ENCODE results near the gene UBE3C.

DNA sequence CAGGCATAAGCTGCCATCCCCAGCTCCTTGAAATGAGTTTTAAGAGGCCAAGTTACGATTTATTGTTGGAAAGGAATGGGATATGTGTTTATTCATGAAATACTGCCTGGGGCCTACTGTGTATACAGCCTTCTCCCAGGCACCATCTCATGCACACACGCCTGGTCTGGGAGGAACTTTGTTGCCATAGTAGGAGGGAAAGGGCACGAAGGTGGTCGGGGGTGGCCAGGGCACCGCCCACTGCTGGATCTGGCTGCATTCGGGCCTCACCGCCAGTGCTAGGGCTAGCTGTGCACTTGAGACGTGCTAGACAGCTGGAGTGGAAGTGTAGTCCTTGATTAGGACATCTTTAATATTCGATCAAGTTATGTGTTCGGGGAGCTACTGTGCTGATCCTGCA is 84.0 kb downstream of the UBE3C start:
- TF ChIP-seq, protein P1, sequence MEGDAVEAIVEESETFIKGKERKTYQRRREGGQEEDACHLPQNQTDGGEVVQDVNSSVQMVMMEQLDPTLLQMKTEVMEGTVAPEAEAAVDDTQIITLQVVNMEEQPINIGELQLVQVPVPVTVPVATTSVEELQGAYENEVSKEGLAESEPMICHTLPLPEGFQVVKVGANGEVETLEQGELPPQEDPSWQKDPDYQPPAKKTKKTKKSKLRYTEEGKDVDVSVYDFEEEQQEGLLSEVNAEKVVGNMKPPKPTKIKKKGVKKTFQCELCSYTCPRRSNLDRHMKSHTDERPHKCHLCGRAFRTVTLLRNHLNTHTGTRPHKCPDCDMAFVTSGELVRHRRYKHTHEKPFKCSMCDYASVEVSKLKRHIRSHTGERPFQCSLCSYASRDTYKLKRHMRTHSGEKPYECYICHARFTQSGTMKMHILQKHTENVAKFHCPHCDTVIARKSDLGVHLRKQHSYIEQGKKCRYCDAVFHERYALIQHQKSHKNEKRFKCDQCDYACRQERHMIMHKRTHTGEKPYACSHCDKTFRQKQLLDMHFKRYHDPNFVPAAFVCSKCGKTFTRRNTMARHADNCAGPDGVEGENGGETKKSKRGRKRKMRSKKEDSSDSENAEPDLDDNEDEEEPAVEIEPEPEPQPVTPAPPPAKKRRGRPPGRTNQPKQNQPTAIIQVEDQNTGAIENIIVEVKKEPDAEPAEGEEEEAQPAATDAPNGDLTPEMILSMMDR (IDR thresholded peaks at IDR 0.05) = no peak
- TF ChIP-seq POLR2A (IDR thresholded peaks at IDR 0.05) (no peak), POLR2AphosphoS5 (IDR thresholded peaks at IDR 0.05) (no peak), EP300 (IDR thresholded peaks at IDR 0.05) (no peak)

All from upper lobe of left lung (tissue), 4 donors.